HG02970 (cell line): ENCODE results near the gene ASAH2.

Experiments used
- ATAC-seq: cut with Tn5 transposase; IDR thresholded peaks from one replicate; pipeline ENCODE4 v1.9.1; 2021; ENCODE audit warnings: mild to moderate bottlenecking, moderate library complexity, moderate number of reproducible peaks; ENCODE audit not compliant: unreplicated experiment, low FRiP score

ASAH2 gene

GRCh38 chr10:50211670-50212069, 39.6 kb downstream of the ASAH2 start:
- ATAC-seq: no peak

- ATAC-seq: no peak
These were observed 40.4 kb downstream of the ASAH2 start for GRCh38 chr10:50210876-50211275.
